ENCODE data around the gene WDR27.

DNA sequence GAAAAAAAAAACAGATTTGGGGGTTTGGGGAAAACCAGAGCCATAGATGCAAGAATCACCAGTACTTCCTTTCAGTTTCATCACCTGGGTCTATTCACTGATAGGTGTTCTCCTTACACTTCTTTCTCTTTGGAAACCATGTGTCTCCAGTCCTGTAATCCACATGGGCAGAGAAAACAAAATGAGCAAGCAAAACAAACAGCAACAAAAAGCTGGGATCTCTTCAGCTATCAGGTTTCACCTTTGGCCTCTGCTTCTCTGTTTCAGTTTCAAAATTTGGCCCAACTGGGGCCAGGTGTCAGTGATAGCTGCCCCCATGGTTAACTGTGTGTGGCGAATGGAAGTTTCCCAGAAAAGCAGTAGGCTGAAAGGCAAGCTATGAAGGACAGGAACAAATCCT lies 228.2 kb downstream of the WDR27 start:
- TF ChIP-seq, protein P1, sequence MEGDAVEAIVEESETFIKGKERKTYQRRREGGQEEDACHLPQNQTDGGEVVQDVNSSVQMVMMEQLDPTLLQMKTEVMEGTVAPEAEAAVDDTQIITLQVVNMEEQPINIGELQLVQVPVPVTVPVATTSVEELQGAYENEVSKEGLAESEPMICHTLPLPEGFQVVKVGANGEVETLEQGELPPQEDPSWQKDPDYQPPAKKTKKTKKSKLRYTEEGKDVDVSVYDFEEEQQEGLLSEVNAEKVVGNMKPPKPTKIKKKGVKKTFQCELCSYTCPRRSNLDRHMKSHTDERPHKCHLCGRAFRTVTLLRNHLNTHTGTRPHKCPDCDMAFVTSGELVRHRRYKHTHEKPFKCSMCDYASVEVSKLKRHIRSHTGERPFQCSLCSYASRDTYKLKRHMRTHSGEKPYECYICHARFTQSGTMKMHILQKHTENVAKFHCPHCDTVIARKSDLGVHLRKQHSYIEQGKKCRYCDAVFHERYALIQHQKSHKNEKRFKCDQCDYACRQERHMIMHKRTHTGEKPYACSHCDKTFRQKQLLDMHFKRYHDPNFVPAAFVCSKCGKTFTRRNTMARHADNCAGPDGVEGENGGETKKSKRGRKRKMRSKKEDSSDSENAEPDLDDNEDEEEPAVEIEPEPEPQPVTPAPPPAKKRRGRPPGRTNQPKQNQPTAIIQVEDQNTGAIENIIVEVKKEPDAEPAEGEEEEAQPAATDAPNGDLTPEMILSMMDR (IDR thresholded peaks at IDR 0.05): no peak
- TF ChIP-seq POLR2A (IDR thresholded peaks at IDR 0.05): no peak
